HG02884 (cell line): ENCODE measurements around the gene COG3.

Experiments
- ATAC-seq: cut with Tn5 transposase; IDR thresholded peaks from one replicate; pipeline ENCODE4 v1.9.1; 2021; ENCODE audit warnings: mild to moderate bottlenecking, moderate library complexity; ENCODE audit not compliant: unreplicated experiment

The COG3 gene

DNA sequence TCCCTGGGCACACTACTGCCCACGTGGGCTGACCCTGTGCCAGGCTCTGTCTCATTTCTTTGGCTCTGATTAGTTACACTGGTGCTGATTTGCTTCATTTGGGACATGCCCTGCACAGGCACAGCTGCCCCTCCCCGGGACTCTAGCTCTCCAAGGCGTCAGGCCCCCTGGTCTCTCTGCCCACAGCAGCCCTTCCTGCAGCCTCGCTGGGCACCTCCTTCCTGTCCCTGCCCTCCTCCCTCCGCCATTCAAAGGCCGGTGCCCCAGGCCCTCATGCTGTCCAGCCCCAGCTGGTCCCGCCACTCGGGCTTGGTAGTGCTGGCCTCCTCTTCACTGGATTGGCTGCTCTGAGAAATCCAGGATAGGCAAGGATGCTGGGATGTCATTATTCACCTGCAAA, 77.7 kb downstream of the COG3 start:
- ATAC-seq = no peak

DNA sequence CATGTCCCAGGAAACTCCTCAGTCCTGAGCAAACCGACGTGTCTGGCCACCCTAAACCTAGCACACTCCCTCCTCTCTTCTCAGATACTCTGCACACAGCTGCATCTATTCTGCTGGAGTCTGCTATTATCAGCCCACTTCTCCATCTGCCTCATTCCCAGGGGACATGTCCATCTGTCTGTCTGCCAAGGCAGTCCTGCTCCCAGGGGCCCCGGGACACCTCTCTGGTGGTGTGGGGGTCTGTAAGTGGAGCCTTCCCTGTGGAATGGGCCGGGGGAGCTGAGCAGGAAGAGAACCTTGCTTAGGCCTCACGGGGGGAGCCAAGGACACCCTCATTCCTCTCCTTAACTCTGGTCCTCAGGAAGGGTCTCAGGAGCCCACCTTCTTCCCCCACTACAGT, 78.1 kb downstream of the COG3 start:
- no peak for ATAC-seq

DNA sequence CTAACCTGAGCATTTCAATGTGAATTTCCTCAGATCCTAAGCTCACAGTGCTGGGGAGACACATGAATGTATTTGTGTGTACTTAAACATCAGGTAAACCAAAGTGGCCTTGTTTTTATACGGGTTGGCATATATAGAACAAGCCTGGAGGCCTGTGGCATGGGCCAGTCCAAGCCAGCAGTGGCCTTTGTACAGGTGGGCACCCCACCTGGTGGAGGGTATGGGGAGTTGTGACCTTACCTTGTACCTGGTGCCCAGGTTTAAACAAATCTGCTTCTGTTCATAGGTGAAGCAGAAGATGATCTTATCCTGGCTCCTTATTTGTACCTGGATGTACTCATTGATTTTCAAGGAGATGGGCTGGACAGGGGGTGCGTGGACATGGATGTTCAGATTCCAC, 79.8 kb downstream of the COG3 start:
- ATAC-seq = no peak

DNA sequence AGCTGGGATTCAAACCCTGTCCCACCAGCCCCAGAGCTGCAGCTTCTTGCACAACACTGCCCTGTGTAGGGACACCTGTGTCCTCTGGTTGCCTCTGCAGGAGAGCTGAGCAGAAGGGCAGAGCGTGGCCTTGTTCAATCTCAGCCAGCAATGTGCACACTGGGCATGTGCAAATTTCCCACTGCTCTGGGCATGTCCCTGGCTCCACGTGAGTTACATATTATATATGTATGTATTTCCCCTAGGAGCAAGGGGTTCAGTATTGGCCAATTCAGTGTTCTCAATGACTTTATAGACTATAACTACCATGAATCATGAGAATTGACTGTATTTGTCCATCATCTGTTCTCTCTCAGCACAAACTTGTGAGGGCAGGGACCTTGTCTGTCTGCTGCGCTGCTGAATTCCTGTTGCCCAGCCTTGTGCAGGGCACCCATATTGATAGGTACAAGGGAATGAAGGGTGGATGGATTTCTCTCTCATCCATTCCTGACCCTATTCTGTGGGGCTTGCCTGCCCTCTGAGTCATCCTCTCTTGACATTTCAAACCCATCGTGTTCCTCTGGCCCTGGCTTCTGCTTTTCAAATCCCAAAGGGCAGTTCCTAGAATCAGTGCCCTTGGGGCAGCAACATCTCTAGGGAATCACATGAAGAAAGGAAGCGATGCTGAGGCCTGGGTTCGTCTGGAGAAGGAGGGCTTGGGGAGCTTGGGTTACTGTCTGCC, 81.1 kb downstream of the COG3 start:
- no peak for ATAC-seq

DNA sequence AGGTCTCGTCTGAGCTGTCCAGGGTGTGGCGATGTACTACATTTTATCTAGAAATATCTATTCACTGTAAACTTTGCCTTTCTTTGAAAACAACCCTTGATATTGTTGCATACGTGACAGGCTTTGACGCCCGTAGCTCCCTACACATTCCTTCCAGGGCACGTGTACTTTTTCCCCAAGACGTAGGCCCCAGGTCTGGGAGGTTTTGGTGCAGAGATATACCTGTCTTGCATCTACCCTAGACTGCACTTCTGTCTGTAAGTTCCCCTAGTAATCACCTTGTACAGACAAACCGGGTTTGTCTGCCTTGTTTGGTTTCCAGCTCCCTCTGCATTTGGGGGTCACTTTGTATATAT, 81.6 kb downstream of the COG3 start:
- ATAC-seq = no peak

DNA sequence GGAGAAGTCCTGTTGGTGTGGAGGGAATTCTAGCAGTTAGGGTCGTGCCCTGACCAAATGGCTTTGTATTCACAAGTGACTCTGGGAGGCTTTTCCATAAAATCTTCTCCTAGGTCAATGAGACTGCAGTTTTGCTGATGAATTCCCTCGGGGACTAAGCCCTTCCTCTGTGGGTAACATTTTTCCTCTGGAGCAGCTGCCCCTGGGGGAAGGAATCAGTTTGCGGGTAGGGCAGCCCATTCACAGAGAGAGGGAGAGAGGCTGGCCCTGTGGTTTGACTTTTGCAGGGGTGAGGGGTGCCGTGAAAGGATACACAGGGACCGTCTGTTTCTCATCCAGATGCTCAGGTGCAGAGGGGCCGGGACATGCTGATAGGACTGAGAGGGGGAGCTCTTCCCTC, 83.5 kb downstream of the COG3 start:
- no peak for ATAC-seq

DNA sequence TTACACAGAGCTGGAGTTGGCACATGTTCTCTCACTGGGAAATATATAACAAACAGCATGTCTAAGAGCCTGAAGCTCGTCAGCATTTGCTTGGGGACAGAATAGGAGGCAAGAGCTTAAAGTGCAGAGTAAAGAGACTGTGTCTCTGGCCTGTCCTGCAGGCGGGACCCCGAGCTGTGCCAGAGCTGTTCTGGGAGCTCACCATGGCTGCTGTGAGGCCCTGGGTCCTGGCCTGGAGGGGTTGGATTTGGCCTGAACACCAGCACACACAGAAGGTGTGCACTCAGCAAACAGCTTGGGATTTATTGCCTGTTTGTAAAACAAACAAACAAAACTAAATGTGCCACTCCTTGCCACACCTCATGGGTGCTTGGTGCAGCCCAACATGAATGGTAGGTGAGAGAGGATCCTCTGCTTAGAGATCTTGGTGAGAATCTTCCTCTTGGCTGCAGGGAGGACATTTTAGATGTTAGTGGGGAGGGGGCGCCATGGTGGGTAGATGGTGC, 89.9 kb downstream of the COG3 start:
- ATAC-seq = no peak

DNA sequence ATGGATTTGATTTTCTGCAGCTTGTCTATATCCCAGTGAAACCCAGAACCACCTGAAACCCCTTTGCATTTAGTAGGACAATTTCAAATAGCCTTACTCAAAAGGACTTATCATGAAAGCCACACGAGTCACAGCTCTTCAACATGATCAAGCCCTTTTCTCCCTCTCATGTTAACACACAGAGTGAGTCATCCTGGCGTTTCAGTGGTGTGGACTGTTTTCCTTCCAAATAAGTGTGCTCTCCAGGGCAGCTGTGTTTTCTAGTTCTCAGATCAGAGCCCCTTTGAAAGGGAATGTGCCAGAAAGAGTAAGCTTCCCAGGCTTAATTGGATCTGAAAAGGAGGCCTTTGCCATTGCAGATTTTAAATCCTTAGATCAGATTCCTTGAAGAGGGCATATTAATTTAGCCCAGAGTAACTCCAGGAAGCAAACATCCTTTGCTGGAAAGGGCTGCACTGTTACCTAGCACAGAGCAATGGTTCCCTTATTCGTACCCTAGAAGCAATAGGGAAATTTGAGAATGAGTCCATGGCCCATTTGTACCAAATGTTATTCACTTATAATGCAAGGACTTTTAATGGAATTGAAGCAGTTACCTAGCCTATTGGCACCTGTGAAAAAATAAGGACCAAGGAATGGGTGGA, 99.5 kb downstream of the COG3 start:
- ATAC-seq = no peak

DNA sequence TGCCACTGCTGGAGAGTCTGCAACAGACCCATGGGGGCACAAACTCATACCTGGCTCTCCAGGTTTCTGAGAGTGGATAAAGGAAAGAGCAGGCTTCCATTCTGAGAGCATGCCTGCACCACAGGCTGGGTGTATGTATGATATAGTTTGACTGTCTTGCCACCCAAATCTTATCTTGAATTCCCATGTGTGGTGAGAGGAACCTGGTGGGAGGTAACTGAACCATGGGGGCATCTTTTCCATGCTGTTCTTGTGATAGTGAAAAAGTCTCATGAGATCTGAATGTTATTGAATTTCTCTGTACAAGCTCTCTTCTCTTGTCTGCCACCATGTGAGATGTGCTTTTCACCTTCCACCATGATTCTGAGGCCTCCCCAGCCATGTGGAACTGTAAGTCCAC, 100.6 kb downstream of the COG3 start:
- ATAC-seq = no peak

DNA sequence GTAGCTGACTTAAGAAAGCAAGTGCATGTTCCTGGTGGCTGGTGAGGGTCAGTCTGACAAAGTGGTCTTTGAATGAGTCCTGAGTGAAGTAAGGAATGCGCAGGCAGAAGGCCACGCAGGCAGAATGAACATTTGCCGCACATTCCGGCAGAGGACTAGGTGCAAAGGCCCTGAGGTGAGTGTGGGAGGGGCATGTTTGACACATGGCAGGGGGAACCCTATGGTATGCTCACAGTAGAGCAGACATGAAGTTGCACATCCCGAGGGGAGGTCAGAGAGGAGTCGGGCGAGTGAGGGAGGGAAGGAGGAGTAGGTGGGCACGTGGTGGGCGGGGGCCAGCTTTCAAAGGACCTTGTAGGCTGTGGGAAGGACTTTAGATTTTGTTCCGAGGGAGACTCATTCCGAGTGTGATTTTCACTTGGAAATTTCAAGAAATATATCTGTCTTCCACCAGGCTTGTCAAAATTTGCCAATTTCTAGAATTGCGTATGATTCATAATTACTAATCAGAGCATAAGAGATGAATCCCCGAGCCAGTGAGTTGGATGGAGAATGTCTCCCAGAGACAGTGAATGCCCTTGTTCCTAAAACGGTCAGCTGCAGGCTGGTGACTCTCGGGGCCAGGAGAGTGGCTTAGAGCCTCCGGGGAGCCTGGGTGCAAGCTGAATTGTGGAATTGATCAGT, 110.5 kb downstream of the COG3 start:
- no peak for ATAC-seq

DNA sequence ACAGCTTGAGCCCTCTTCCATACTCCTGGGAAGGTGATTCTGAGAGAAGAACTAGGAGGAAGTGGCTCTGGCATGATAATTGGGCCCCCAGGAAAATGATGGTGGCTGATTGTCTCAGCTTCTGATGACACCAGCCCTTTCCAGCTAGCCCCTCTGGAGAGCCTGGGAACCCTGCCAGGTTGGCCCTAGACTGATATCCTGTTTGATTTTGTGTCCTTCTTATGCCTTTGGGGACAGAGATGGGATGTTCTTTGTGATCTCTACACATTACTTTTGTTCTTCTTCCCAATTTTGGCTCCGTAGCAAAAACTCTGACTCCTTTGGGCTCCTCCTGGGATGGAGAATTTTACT, 111.1 kb downstream of the COG3 start:
- no peak for ATAC-seq

DNA sequence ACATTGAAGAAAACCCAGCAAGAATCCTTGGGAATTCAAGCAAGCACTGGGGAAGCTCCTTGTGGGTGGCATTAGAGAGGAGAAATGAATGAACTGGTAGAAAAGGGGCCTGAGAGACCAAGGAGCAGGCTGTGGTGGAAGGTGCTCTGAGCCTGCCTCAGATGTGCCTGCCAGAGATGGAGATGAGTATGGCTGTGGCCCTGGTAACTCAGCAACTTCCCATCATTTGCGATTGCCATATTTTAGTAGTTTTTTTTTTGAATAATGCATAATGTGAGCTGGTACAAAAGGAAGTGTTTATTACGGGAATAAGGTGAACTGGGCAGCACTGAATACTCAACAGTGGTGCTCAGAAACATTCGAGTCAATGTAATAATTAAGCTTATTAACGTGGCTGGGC, 111.7 kb downstream of the COG3 start:
- no peak for ATAC-seq

DNA sequence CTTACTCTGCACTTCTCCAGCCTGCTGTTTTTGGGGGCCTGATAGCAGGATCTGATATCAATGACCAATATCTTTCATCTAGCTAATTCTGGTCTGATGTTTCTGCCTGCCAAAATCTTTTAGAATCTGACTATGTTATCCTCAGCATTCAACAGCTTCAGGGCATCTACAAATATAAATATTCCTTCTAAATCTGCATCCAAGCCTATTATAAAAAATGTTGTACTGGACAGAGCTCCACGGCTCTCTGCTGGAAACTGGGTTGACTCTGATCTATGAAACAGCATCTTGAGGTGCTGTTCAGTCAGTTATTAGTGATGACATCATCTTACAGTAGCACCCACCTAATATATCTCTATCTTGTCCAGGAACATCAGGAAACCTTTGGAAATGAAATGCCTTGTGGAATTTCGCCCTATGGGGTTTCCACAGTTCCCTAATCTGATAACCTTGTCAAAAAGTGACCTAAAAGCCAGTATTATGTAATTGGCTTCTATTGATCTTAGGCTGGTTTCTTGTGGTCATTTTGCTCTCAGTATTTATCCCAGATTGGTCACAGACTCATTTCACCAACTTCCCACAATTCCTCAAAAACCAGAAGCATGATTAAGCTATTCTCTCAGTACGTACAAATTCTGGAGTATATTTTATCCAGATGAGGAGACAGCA, 117.8 kb downstream of the COG3 start:
- ATAC-seq = no peak

DNA sequence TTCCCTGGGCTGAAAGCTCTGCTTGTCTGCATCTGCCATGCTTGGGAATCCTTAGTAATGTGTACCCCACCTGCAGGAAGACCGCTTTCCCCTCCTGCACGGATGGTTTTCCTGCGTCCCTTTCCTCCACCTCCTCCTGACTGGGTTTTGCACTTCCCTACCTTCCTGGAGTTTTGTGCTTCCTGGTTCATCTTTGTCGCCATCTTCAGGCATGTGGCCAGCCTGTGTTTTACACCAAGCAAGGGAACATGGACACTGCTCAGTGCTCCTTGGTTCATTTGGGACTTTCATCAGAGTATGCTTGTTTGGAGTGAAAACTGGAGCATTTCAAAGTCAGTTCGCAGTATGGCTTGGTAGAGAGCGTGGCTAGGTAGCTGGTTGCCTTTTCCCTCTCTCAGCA, 120.1 kb downstream of the COG3 start:
- no peak for ATAC-seq
